ENCODE results near the gene CCDC146. TPM values are rescaled to one million over a fixed set of nuclear protein-coding genes. Genes with fewer than 3 reads are reported as not detected.
"Not testable (repeated sequence)": the region's sequence is repeated elsewhere in the genome, so short reads cannot be mapped to it uniquely, and the experiment has no call there.

CCDC146 gene
- total and polyA plus RNA-seq, 9 donors, result 5.3 to 11.7 (median 6.7) TPM

- not testable (repeated sequence) for H3K4me1 ChIP-seq (ENCODE audit: control insufficient read depth, insufficient read depth, low read length); H3K36me3 ChIP-seq (ENCODE audit: control insufficient read depth, insufficient read depth, low read length); H3K27ac ChIP-seq (ENCODE audit: low read length); DNase-seq; H3K9me3 ChIP-seq (replicated peaks; ENCODE audit: control insufficient read depth, low read depth, low read length); H3K4me3 ChIP-seq (ENCODE audit: low read length); H3K27me3 ChIP-seq (ENCODE audit: control insufficient read depth, insufficient read depth, low read length)
- WGBS (ENCODE audit: insufficient coverage), result no CpG with 5 or more reads among the region's 1 CpG
Measured at GRCh38 chr7:77101187-77101586, 21.2 kb upstream of the CCDC146 start.

- not testable (repeated sequence) for H3K9me3 ChIP-seq (replicated peaks; ENCODE audit: control insufficient read depth, low read depth, low read length); H3K27ac ChIP-seq (ENCODE audit: low read length); H3K4me3 ChIP-seq (ENCODE audit: low read length); DNase-seq; H3K27me3 ChIP-seq (ENCODE audit: control insufficient read depth, insufficient read depth, low read length); H3K4me1 ChIP-seq (ENCODE audit: control insufficient read depth, insufficient read depth, low read length); H3K36me3 ChIP-seq (ENCODE audit: control insufficient read depth, insufficient read depth, low read length)
Measured at GRCh38 chr7:77102671-77103070, 19.7 kb upstream of the CCDC146 start.

DNA sequence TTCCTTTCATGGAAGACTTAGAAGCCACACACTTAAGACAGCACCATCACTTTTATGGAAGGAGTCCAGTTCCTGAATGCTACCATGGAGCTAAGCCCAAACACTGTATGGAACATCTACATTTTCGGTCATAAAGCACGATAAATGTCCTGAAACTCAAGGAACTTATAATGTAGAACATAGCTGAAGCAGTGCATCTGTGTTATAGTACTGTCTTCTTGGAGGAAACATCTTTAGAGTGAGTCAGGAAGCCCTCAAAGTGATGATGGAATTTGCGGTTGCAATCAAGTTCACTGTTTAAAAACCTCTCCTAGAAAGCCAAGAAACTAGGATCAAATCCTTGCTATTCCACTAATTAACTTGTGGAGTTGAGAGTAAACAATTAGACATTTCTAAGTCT is 16.5 kb upstream of the CCDC146 start:
- not testable (repeated sequence) for H3K36me3 ChIP-seq (ENCODE audit: control insufficient read depth, insufficient read depth, low read length); DNase-seq; H3K4me3 ChIP-seq (ENCODE audit: low read length); H3K27ac ChIP-seq (ENCODE audit: low read length); H3K9me3 ChIP-seq (replicated peaks; ENCODE audit: control insufficient read depth, low read depth, low read length); H3K4me1 ChIP-seq (ENCODE audit: control insufficient read depth, insufficient read depth, low read length); H3K27me3 ChIP-seq (ENCODE audit: control insufficient read depth, insufficient read depth, low read length)
- 100% methylated on average over 1 of the region's 3 CpGs for WGBS (ENCODE audit: insufficient coverage)

DNA sequence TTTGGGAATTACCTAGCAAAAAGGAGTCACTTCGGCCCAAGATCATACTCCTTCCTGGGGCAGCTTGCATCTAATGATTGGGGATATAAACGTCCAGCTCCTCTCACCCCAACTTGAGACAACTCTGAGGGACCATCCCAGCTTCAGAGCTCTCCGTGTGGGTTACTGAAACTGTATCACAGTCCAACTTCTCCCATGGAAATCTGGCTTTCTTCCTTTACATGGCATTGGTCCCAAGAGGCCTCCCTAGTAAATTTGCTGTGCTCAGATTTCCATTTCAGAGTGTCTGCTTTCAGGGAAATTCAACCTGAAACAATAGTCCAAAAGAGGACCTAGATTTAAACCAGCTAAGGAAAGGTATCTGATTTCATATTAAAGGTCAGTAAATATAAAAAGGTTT is 14.8 kb upstream of the CCDC146 start:
- not testable (repeated sequence) for H3K4me3 ChIP-seq (ENCODE audit: low read length); H3K36me3 ChIP-seq (ENCODE audit: control insufficient read depth, insufficient read depth, low read length); DNase-seq; H3K4me1 ChIP-seq (ENCODE audit: control insufficient read depth, insufficient read depth, low read length); H3K27ac ChIP-seq (ENCODE audit: low read length); H3K27me3 ChIP-seq (ENCODE audit: control insufficient read depth, insufficient read depth, low read length); H3K9me3 ChIP-seq (replicated peaks; ENCODE audit: control insufficient read depth, low read depth, low read length)
- no CpG with 5 or more reads among the region's 3 CpGs for WGBS (ENCODE audit: insufficient coverage)

DNA sequence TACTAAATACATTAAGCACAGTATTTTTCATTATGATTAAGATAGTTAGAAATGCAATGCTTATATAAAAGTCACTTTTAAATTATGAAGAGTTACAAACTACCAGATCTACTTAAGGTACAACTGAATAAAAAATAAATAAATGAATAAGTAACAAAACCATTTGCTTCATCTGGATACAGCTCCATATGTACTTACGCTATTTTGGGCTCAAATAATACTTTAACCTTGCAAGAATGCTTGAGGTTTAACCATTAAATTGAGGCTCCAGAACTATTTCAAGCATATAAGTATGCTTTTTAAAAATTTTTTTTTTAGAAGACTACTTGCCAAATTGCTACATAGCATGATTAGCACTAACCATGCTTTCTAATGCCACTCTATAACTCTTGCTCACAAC is 14.1 kb upstream of the CCDC146 start:
- WGBS (ENCODE audit: insufficient coverage), result no CpG with 5 or more reads among the region's 1 CpG
- not testable (repeated sequence) for DNase-seq; H3K4me3 ChIP-seq (ENCODE audit: low read length); H3K9me3 ChIP-seq (replicated peaks; ENCODE audit: control insufficient read depth, low read depth, low read length); H3K27ac ChIP-seq (ENCODE audit: low read length); H3K27me3 ChIP-seq (ENCODE audit: control insufficient read depth, insufficient read depth, low read length); H3K4me1 ChIP-seq (ENCODE audit: control insufficient read depth, insufficient read depth, low read length); H3K36me3 ChIP-seq (ENCODE audit: control insufficient read depth, insufficient read depth, low read length)

DNA sequence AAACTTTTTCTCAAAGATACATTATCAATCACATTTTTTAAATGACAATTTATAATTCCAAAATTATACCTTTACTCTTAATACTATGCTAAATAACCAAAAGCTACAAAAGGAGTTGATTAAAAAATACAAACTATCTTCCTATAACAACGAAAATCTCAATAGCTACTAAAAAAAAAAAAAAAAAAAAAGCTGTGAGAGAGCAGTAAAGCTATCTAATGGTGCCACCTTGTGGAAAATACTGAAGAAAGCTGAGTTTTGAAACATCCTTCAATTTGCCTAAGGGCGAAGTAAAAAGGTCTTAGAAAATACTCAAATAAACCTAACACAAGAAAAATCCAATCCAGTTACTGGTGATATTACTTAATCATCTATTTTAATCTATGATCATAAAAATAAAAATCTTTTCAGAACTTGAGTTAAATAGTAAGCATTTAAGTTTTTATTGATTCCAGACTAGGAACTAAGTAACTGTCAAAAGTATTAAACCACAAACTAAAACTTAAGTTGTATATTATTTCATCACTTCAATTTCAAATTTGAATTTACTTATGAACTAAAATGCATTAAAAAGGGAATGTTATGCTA is 9.6 kb upstream of the CCDC146 start:
- H3K4me3 ChIP-seq (ENCODE audit: low read length); H3K4me1 ChIP-seq (ENCODE audit: control insufficient read depth, insufficient read depth, low read length); H3K27me3 ChIP-seq (ENCODE audit: control insufficient read depth, insufficient read depth, low read length); H3K27ac ChIP-seq (ENCODE audit: low read length); H3K9me3 ChIP-seq (replicated peaks; ENCODE audit: control insufficient read depth, low read depth, low read length); H3K36me3 ChIP-seq (ENCODE audit: control insufficient read depth, insufficient read depth, low read length): not testable (repeated sequence)
- DNase-seq, result peak; percentile 16
- no CpG with 5 or more reads among the region's 2 CpGs for WGBS (ENCODE audit: insufficient coverage)

DNA sequence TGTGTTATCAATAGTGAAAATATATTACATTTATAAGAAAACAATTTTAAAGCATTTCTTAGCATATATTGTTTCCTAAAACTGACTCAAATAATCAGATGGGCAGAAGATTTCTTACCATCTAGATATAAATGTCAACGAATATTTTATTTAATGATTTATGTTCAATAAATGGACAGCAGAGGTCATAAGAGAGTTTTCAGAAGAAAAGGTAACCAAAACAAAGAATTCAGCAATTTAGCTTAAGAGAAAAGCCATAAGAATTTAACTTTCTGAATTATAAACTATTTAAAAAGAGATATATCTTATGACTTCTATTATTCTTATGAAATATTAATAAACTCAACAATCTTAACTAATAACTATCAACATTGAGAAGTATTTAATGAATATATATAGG is 3.1 kb downstream of the CCDC146 start:
- not testable (repeated sequence) for H3K9me3 ChIP-seq (replicated peaks; ENCODE audit: control insufficient read depth, low read depth, low read length); H3K27me3 ChIP-seq (ENCODE audit: control insufficient read depth, insufficient read depth, low read length); H3K4me1 ChIP-seq (ENCODE audit: control insufficient read depth, insufficient read depth, low read length); DNase-seq; H3K36me3 ChIP-seq (ENCODE audit: control insufficient read depth, insufficient read depth, low read length); H3K27ac ChIP-seq (ENCODE audit: low read length); H3K4me3 ChIP-seq (ENCODE audit: low read length)
- no CpG with 5 or more reads among the region's 1 CpG for WGBS (ENCODE audit: insufficient coverage)

DNA sequence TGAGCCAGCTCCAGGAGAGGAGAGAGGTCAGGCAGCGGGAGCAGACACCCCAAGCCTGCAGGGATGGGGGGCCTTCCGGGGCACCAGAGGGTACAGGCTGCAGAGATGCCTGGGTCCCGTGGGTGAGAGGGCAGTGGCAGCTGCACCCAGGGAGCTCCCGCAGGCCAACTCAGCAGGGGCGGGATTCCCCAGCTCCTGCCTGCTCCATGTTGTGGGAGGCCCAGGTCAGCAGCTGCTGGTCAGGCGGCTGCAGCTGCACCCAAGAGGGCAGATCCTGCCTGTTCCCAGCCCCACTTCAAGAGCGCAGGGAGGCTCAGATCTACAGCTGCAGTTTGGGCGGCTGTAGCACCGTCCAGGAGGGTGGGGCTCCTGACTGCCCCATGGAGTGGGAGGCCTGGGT is 4.6 kb downstream of the CCDC146 start:
- WGBS (ENCODE audit: insufficient coverage), result 80% methylated on average over 6 of the region's 9 CpGs

GRCh38 chr7:77128582-77129410 is 6.4 kb downstream of the CCDC146 start:
- not testable (repeated sequence) for H3K36me3 ChIP-seq (ENCODE audit: control insufficient read depth, insufficient read depth, low read length); H3K9me3 ChIP-seq (replicated peaks; ENCODE audit: control insufficient read depth, low read depth, low read length)
- peak; percentile 27 for DNase-seq

More for the DNA sequence above, 4.6 kb downstream of the CCDC146 start:
- H3K36me3 ChIP-seq (ENCODE audit: control insufficient read depth, insufficient read depth, low read length); H3K9me3 ChIP-seq (replicated peaks; ENCODE audit: control insufficient read depth, low read depth, low read length); H3K27ac ChIP-seq (ENCODE audit: low read length); H3K4me1 ChIP-seq (ENCODE audit: control insufficient read depth, insufficient read depth, low read length); H3K4me3 ChIP-seq (ENCODE audit: low read length); H3K27me3 ChIP-seq (ENCODE audit: control insufficient read depth, insufficient read depth, low read length): not testable (repeated sequence)
- peak; percentile 41 for DNase-seq

GRCh38 chr7:77131781-77132180 is 9.4 kb downstream of the CCDC146 start:
- H3K9me3 ChIP-seq (replicated peaks; ENCODE audit: control insufficient read depth, low read depth, low read length); H3K27ac ChIP-seq (ENCODE audit: low read length); H3K27me3 ChIP-seq (ENCODE audit: control insufficient read depth, insufficient read depth, low read length); H3K36me3 ChIP-seq (ENCODE audit: control insufficient read depth, insufficient read depth, low read length); H3K4me1 ChIP-seq (ENCODE audit: control insufficient read depth, insufficient read depth, low read length); H3K4me3 ChIP-seq (ENCODE audit: low read length); DNase-seq: not testable (repeated sequence)
- WGBS (ENCODE audit: insufficient coverage), result no CpG with 5 or more reads among the region's 3 CpGs

More at GRCh38 chr7:77128582-77129410, 6.4 kb downstream of the CCDC146 start:
- WGBS (ENCODE audit: insufficient coverage), result no CpG with 5 or more reads among the region's 7 CpGs
- H3K27ac ChIP-seq (ENCODE audit: low read length), result peak overlapping the region; percentile 35
- not testable (repeated sequence) for H3K4me1 ChIP-seq (ENCODE audit: control insufficient read depth, insufficient read depth, low read length); H3K27me3 ChIP-seq (ENCODE audit: control insufficient read depth, insufficient read depth, low read length); H3K4me3 ChIP-seq (ENCODE audit: low read length)
